GM23338 (cell line): Measurements from ENCODE around the gene IGLL5. TPM values are rescaled to one million over a fixed set of nuclear protein-coding genes. Genes with fewer than 3 reads are reported as not detected.

Experiments
- ATAC-seq: fragments of 200-7000 bp; cut with Tn5 transposase; 3 replicates; pipeline ENCODE4 v1.9.1; 2020
- DNase-seq: peaks from one replicate; pipeline ENCODE4 v3.0.0-alpha.2; 2015; ENCODE audit warnings: low spot score
- H2AFZ ChIP-seq: fragments of 200-600 bp; sonication (generic); 2 replicates; pipeline ENCODE4 v1.8.0; 2016; ENCODE audit warnings: antibody characterized with exemption, mild to moderate bottlenecking, moderate library complexity
- H3F3A ChIP-seq: fragments of 200-600 bp; sonication (generic); replicated peaks from 2 replicates; pipeline ENCODE4 v1.8.0; 2017; ENCODE audit warnings: antibody characterized with exemption, mixed run types, low read depth
- H3K27ac ChIP-seq: fragments of 200-600 bp; sonication (generic); 2 replicates; pipeline ENCODE4 v1.6.1; 2016; ENCODE audit warnings: low read depth
- H3K27me3 ChIP-seq: fragments of 200-600 bp; sonication (generic); 2 replicates; pipeline ENCODE4 v1.8.0; 2016; ENCODE audit warnings: mild to moderate bottlenecking, mixed run types, moderate library complexity; ENCODE audit not compliant: insufficient read depth
- H3K36me3 ChIP-seq: fragments of 200-600 bp; sonication (generic); 2 replicates; pipeline ENCODE4 v1.8.0; 2016; ENCODE audit warnings: mild to moderate bottlenecking; ENCODE audit not compliant: insufficient read depth
- H3K4me1 ChIP-seq: fragments of 200-600 bp; sonication (generic); 2 replicates; pipeline ENCODE4 v1.8.0; 2016; ENCODE audit warnings: mild to moderate bottlenecking, moderate library complexity; ENCODE audit not compliant: insufficient read depth
- H3K4me2 ChIP-seq: fragments of 200-600 bp; sonication (generic); 2 replicates; pipeline ENCODE4 v1.7.1; 2017; ENCODE audit warnings: mixed run types
- H3K4me3 ChIP-seq: fragments of 200-600 bp; sonication (generic); 2 replicates; pipeline ENCODE4 v1.6.1; 2016; ENCODE audit warnings: mixed run types
- H3K79me2 ChIP-seq: fragments of 200-600 bp; sonication (generic); replicated peaks from 2 replicates; pipeline ENCODE4 v1.8.0; 2017; ENCODE audit warnings: mild to moderate bottlenecking; ENCODE audit not compliant: insufficient read depth
- H3K9me2 ChIP-seq: fragments of 200-600 bp; sonication (generic); 2 replicates; pipeline ENCODE4 v1.8.0; 2017; ENCODE audit not compliant: insufficient read depth
- H4K20me1 ChIP-seq: fragments of 200-600 bp; sonication (generic); replicated peaks from 2 replicates; pipeline ENCODE4 v1.8.0; 2017; ENCODE audit warnings: mild to moderate bottlenecking; ENCODE audit not compliant: insufficient read depth
- H3K27ac Mint-ChIP-seq: 2 replicates; pipeline ENCODE4 v1.8.0; 2020; ENCODE audit warnings: inconsistent platforms, mild to moderate bottlenecking, moderate library complexity, mixed read lengths
- H3K27me3 Mint-ChIP-seq: 3 replicates; pipeline ENCODE4 v1.8.0; 2022; ENCODE audit warnings: low read depth, mild to moderate bottlenecking, moderate library complexity, mixed read lengths, inconsistent platforms; ENCODE audit not compliant: insufficient read depth, poor library complexity
- H3K36me3 Mint-ChIP-seq: 3 replicates; pipeline ENCODE4 v1.8.0; 2021; ENCODE audit warnings: low read depth, mild to moderate bottlenecking, inconsistent platforms, moderate library complexity, mixed read lengths
- H3K4me1 Mint-ChIP-seq: 3 replicates; pipeline ENCODE4 v1.8.0; 2020; ENCODE audit warnings: mild to moderate bottlenecking, inconsistent platforms, mixed read lengths
- H3K4me3 Mint-ChIP-seq: 3 replicates; pipeline ENCODE4 v1.8.0; 2021; ENCODE audit warnings: moderate library complexity, mild to moderate bottlenecking, inconsistent platforms, mixed read lengths
- H3K9me3 Mint-ChIP-seq: 3 replicates; pipeline ENCODE4 v1.8.0; 2020; ENCODE audit warnings: moderate library complexity, mild to moderate bottlenecking, inconsistent platforms, mixed read lengths
- CREB1 ChIP-seq: fragments of 250-450 bp; sonication (Bioruptor Pico); IDR thresholded peaks from 2 replicates; pipeline ENCODE4 v1.5.0; 2020; ENCODE audit warnings: low read depth, mild to moderate bottlenecking, moderate library complexity
- EZH2 ChIP-seq: fragments of 200-600 bp; sonication (generic); IDR thresholded peaks from one replicate; pipeline ENCODE4 v1.8.0; 2017; ENCODE audit warnings: antibody characterized with exemption, mild to moderate bottlenecking, low read depth; ENCODE audit not compliant: unreplicated experiment
- EZH2phosphoT487 ChIP-seq: fragments of 200-600 bp; sonication (generic); IDR thresholded peaks from one replicate; pipeline ENCODE4 v1.8.1; 2018; ENCODE audit warnings: antibody characterized with exemption; ENCODE audit not compliant: unreplicated experiment
- JUNB ChIP-seq: IDR thresholded peaks from one replicate; pipeline ENCODE4 v1.6.1; 2016; ENCODE audit warnings: antibody characterized with exemption; ENCODE audit not compliant: unreplicated experiment
- NANOG ChIP-seq: IDR thresholded peaks from 2 replicates; pipeline ENCODE4 v1.6.1; 2016; ENCODE audit warnings: antibody characterized with exemption, borderline replicate concordance
- POLR2AphosphoS5 ChIP-seq: IDR thresholded peaks from 2 replicates; pipeline ENCODE4 v1.6.1; 2016; ENCODE audit warnings: antibody characterized with exemption, low read depth
- STAT1 ChIP-seq: IDR thresholded peaks from one replicate; pipeline ENCODE4 v1.6.1; 2016; ENCODE audit warnings: antibody characterized with exemption; ENCODE audit not compliant: unreplicated experiment
- ZNF114 ChIP-seq: fragments of 250-450 bp; sonication (Bioruptor Pico); IDR thresholded peaks from 2 replicates; pipeline ENCODE4 v1.5.0; 2020; ENCODE audit warnings: mild to moderate bottlenecking, moderate library complexity
- ZNF331 ChIP-seq: fragments of 250-450 bp; sonication (Bioruptor Pico); IDR thresholded peaks from 2 replicates; pipeline ENCODE4 v1.5.0; 2020; ENCODE audit warnings: low read depth, mild to moderate bottlenecking, moderate library complexity
- polyA plus RNA-seq: library from polyadenylated mRNA; unstranded; fragments of >200 nt; fragmentation: Nextera tagmentation; extraction: Ambion mirVana; gene quantifications from 2 replicates; pipeline ENCODE4 v1.2.1, GENCODE V29; 2016
- total RNA-seq: library from RNA; depleted of rRNA; stranded (reverse); fragments of >200 nt; shearing (Covaris generic); gene quantifications from 2 replicates; pipeline ENCODE4 v1.2.3, GENCODE V29; 2014
- TF ChIP-seq, protein P1 (sequence below), 2 experiments: fragments of 200-600 bp in 1 of 2; sonication (generic) in 1 of 2; conservative IDR thresholded peaks; 2 replicates each; pipeline versions ENCODE4 v1.5.1 to v1.6.1; 2016 to 2017; ENCODE audit warnings: antibody characterized with exemption in 2 of 2, low read depth in 2 of 2, mild to moderate bottlenecking in 2 of 2, moderate library complexity in 1 of 2
- TF ChIP-seq, protein P2 (sequence below): IDR thresholded peaks from 2 replicates; pipeline ENCODE4 v1.6.1; 2016; ENCODE audit warnings: antibody characterized with exemption
- TF ChIP-seq, protein P3 (sequence below): IDR thresholded peaks from one replicate; pipeline ENCODE4 v1.6.1; 2018; ENCODE audit warnings: antibody characterized with exemption; ENCODE audit not compliant: unreplicated experiment
- TF ChIP-seq, protein P4 (sequence below): fragments of 250-450 bp; sonication (Bioruptor Pico); IDR thresholded peaks from 2 replicates; pipeline ENCODE4 v1.5.0; 2020; ENCODE audit warnings: mild to moderate bottlenecking, moderate library complexity

The IGLL5 gene
- total and polyA plus RNA-seq, 2 experiments from 2014 or later, result not detected

DNA sequence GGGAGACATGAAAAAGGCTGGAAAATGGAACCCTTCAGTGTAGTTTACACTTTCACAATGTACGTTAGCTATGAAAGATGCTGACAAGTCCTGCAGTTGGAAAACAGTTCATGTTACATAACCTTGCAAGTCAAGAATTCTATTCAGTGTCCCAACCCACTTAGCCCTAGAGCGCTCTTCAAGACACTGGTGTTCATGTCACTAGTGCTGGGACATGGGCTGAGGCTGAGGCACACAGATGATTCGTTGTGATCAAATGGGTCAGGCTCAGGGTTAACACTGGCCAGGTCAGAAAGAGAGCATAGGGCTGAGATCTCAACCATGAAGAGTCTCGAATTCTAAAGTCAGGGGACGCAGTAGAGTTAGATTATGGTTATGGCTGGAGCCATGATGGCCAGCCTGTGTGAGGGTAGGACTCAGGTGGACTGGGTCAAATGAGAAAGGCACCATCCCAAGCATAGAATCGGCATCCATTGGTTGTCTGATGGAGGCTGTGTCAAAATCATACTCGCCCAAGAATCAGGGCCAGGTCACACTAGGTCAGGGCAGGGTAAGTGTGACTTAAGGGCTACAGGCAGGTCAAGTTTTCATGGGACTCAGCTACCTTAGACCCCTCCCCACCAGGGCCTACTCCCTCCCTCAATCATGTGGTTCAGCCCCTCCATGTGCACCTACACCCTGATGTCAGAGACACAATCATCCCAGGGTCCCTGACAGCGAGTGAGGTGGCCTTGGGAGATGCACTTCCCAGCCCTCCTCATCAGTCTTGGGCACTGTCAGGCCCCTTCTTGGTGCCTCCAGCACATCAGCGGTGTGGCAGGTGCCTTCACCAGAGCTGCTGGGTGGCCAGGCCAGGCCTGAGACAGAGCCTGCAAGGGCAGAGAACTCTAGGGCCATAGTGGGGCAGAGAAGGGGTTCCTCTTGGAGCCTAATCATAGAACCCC is 20.2 kb downstream of the IGLL5 start:
- H3K36me3 Mint-ChIP-seq, result no peaks in the 10 kb centered on the region
- no peak overlapping the region for H3K27ac ChIP-seq
- H3K9me2 ChIP-seq, result no peaks in the 10 kb centered on the region
- no peak overlapping the region for H2AFZ ChIP-seq
- TF ChIP-seq POLR2AphosphoS5 (no peak), STAT1 (no peak), JUNB (no peak), EZH2phosphoT487 (no peak), NANOG (no peak), CREB1 (CRISPR knock-in tag) (no peak), EZH2 (no peak), ZNF114 (CRISPR knock-in tag) (no peak), ZNF331 (CRISPR knock-in tag) (no peak)
- TF ChIP-seq, protein P1, sequence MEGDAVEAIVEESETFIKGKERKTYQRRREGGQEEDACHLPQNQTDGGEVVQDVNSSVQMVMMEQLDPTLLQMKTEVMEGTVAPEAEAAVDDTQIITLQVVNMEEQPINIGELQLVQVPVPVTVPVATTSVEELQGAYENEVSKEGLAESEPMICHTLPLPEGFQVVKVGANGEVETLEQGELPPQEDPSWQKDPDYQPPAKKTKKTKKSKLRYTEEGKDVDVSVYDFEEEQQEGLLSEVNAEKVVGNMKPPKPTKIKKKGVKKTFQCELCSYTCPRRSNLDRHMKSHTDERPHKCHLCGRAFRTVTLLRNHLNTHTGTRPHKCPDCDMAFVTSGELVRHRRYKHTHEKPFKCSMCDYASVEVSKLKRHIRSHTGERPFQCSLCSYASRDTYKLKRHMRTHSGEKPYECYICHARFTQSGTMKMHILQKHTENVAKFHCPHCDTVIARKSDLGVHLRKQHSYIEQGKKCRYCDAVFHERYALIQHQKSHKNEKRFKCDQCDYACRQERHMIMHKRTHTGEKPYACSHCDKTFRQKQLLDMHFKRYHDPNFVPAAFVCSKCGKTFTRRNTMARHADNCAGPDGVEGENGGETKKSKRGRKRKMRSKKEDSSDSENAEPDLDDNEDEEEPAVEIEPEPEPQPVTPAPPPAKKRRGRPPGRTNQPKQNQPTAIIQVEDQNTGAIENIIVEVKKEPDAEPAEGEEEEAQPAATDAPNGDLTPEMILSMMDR (conservative IDR thresholded peaks at IDR 0.05; ENCODE audit: low read depth in 2 of 2), result no peak
- TF ChIP-seq, protein P2, sequence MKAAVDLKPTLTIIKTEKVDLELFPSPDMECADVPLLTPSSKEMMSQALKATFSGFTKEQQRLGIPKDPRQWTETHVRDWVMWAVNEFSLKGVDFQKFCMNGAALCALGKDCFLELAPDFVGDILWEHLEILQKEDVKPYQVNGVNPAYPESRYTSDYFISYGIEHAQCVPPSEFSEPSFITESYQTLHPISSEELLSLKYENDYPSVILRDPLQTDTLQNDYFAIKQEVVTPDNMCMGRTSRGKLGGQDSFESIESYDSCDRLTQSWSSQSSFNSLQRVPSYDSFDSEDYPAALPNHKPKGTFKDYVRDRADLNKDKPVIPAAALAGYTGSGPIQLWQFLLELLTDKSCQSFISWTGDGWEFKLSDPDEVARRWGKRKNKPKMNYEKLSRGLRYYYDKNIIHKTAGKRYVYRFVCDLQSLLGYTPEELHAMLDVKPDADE, result no peak
- TF ChIP-seq, protein P3, sequence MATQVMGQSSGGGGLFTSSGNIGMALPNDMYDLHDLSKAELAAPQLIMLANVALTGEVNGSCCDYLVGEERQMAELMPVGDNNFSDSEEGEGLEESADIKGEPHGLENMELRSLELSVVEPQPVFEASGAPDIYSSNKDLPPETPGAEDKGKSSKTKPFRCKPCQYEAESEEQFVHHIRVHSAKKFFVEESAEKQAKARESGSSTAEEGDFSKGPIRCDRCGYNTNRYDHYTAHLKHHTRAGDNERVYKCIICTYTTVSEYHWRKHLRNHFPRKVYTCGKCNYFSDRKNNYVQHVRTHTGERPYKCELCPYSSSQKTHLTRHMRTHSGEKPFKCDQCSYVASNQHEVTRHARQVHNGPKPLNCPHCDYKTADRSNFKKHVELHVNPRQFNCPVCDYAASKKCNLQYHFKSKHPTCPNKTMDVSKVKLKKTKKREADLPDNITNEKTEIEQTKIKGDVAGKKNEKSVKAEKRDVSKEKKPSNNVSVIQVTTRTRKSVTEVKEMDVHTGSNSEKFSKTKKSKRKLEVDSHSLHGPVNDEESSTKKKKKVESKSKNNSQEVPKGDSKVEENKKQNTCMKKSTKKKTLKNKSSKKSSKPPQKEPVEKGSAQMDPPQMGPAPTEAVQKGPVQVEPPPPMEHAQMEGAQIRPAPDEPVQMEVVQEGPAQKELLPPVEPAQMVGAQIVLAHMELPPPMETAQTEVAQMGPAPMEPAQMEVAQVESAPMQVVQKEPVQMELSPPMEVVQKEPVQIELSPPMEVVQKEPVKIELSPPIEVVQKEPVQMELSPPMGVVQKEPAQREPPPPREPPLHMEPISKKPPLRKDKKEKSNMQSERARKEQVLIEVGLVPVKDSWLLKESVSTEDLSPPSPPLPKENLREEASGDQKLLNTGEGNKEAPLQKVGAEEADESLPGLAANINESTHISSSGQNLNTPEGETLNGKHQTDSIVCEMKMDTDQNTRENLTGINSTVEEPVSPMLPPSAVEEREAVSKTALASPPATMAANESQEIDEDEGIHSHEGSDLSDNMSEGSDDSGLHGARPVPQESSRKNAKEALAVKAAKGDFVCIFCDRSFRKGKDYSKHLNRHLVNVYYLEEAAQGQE, result no peak
- TF ChIP-seq, protein P4, sequence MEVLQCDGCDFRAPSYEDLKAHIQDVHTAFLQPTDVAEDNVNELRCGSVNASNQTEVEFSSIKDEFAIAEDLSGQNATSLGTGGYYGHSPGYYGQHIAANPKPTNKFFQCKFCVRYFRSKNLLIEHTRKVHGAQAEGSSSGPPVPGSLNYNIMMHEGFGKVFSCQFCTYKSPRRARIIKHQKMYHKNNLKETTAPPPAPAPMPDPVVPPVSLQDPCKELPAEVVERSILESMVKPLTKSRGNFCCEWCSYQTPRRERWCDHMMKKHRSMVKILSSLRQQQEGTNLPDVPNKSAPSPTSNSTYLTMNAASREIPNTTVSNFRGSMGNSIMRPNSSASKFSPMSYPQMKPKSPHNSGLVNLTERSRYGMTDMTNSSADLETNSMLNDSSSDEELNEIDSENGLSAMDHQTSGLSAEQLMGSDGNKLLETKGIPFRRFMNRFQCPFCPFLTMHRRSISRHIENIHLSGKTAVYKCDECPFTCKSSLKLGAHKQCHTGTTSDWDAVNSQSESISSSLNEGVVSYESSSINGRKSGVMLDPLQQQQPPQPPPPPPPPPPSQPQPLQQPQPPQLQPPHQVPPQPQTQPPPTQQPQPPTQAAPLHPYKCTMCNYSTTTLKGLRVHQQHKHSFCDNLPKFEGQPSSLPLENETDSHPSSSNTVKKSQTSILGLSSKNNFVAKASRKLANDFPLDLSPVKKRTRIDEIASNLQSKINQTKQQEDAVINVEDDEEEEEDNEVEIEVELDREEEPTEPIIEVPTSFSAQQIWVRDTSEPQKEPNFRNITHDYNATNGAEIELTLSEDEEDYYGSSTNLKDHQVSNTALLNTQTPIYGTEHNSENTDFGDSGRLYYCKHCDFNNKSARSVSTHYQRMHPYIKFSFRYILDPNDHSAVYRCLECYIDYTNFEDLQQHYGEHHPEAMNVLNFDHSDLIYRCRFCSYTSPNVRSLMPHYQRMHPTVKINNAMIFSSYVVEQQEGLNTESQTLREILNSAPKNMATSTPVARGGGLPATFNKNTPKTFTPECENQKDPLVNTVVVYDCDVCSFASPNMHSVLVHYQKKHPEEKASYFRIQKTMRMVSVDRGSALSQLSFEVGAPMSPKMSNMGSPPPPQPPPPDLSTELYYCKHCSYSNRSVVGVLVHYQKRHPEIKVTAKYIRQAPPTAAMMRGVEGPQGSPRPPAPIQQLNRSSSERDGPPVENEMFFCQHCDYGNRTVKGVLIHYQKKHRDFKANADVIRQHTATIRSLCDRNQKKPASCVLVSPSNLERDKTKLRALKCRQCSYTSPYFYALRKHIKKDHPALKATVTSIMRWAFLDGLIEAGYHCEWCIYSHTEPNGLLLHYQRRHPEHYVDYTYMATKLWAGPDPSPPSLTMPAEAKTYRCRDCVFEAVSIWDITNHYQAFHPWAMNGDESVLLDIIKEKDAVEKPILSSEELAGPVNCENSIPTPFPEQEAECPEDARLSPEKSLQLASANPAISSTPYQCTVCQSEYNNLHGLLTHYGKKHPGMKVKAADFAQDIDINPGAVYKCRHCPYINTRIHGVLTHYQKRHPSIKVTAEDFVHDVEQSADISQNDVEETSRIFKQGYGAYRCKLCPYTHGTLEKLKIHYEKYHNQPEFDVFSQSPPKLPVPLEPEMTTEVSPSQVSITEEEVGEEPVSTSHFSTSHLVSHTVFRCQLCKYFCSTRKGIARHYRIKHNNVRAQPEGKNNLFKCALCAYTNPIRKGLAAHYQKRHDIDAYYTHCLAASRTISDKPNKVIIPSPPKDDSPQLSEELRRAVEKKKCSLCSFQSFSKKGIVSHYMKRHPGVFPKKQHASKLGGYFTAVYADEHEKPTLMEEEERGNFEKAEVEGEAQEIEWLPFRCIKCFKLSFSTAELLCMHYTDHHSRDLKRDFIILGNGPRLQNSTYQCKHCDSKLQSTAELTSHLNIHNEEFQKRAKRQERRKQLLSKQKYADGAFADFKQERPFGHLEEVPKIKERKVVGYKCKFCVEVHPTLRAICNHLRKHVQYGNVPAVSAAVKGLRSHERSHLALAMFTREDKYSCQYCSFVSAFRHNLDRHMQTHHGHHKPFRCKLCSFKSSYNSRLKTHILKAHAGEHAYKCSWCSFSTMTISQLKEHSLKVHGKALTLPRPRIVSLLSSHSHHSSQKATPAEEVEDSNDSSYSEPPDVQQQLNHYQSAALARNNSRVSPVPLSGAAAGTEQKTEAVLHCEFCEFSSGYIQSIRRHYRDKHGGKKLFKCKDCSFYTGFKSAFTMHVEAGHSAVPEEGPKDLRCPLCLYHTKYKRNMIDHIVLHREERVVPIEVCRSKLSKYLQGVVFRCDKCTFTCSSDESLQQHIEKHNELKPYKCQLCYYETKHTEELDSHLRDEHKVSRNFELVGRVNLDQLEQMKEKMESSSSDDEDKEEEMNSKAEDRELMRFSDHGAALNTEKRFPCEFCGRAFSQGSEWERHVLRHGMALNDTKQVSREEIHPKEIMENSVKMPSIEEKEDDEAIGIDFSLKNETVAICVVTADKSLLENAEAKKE (CRISPR knock-in tag), result no peak
- no peaks in the 10 kb centered on the region for H4K20me1 ChIP-seq
- peaks cover 6% of the 10 kb centered on the region for H3K9me3 Mint-ChIP-seq
- H3K79me2 ChIP-seq, result no peaks in the 10 kb centered on the region
- no peaks in the 10 kb centered on the region for H3F3A ChIP-seq
- H3K4me3 ChIP-seq, result no peak overlapping the region
- no peaks in the 10 kb centered on the region for H3K4me1 Mint-ChIP-seq
- DNase-seq, result no peak
- H3K4me1 ChIP-seq, result no peaks in the 10 kb centered on the region
- no peak overlapping the region for H3K27ac Mint-ChIP-seq
- no peaks in the 10 kb centered on the region for H3K36me3 ChIP-seq
- peaks cover 85% of the 10 kb centered on the region for H3K27me3 ChIP-seq
- peaks cover 40% of the 10 kb centered on the region for H3K27me3 Mint-ChIP-seq
- no peak overlapping the region for H3K4me3 Mint-ChIP-seq
- no peak for ATAC-seq
- no peak overlapping the region for H3K4me2 ChIP-seq
